Stomach (tissue), 9 donors: ENCODE results near the gene SNN. TPM values are rescaled to one million over a fixed set of nuclear protein-coding genes. Genes with fewer than 3 reads are reported as not detected.

ENCODE experiments used
- DNase-seq, 2 donors: peaks; one replicate each; pipeline versions ENCODE4 v3.0.0 to v3.0.0-alpha.2; 2013 to 2019
- H3K27ac ChIP-seq, 5 donors: fragments of 200-600 bp in 4 of 5; sonication (generic) in 4 of 5; one replicate each; pipeline ENCODE4 v1.5.1; 2013 to 2019; ENCODE audit warnings: mild to moderate bottlenecking in 1 of 5, moderate library complexity in 1 of 5
- H3K27me3 ChIP-seq, 3 donors: fragments of 200-600 bp; sonication (generic); one replicate each; pipeline ENCODE4 v1.5.1; 2017 to 2019; ENCODE audit warnings: mixed run types in 1 of 3
- H3K36me3 ChIP-seq, 4 donors: fragments of 200-600 bp; sonication (generic); 1 replicate in 3 of 4; 2 replicates in 1 of 4; pipeline ENCODE4 v1.5.1; 2016 to 2019
- H3K4me1 ChIP-seq, 4 donors: fragments of 200-600 bp; sonication (generic); one replicate each; pipeline ENCODE4 v1.5.1; 2016 to 2019
- H3K4me3 ChIP-seq, 4 donors: fragments of 200-600 bp; sonication (generic) in 3 of 4; one replicate each; pipeline ENCODE4 v1.5.1; 2016 to 2019; ENCODE audit warnings: mild to moderate bottlenecking in 1 of 4
- H3K9me3 ChIP-seq, 4 donors: fragments of 200-600 bp; sonication (generic); one replicate each; pipeline ENCODE4 v1.5.1; 2016 to 2019
- EP300 ChIP-seq: sonication (generic); formaldehyde crosslinking; IDR thresholded peaks from one replicate; pipeline ENCODE4 v1.6.1; 2017; ENCODE audit warnings: antibody characterized with exemption
- POLR2A ChIP-seq, 4 donors: fragments of 450-650 bp; IDR thresholded peaks; one replicate each; pipeline ENCODE4 v1.6.1; 2016; ENCODE audit warnings: antibody characterized with exemption in 4 of 4, control low read depth in 2 of 4, mild to moderate bottlenecking in 1 of 4, moderate library complexity in 1 of 4
- POLR2AphosphoS5 ChIP-seq, 3 donors: sonication (generic); formaldehyde crosslinking; IDR thresholded peaks; one replicate each; pipeline ENCODE4 v1.6.1; 2016; ENCODE audit warnings: antibody characterized with exemption in 3 of 3
- WGBS, 5 donors: extraction: QIAGEN DNeasy Blood & Tissue Kit in 3 of 5; methylation state at CpG; one replicate each; pipeline versions ENCODE4 v1.1.5 to v1.1.7; 2013 to 2018; 5-methylcytosine and 5-hydroxymethylcytosine counted together
- intact Hi-C: fragments of 100-400 bp; cut with DNase I; formaldehyde crosslinking; loops from one replicate; pipeline ENCODE4 v1.15.1; 2023; ENCODE audit warnings: low total_unique reads
- polyA plus RNA-seq, 3 donors: library from polyadenylated mRNA; stranded (reverse); fragments of 200-250 nt; gene quantifications; one replicate each; pipeline ENCODE4 v1.2.3, GENCODE V29; 2013
- total RNA-seq, 5 donors: library from RNA; depleted of rRNA; stranded (reverse); fragments of >200 nt; gene quantifications; one replicate each; pipeline versions ENCODE4 v1.1.0 to v1.2.3, GENCODE V29; 2014 to 2016
- TF ChIP-seq, protein P1 (sequence below), 7 experiments: fragments of 450-650 bp in 4 of 7; fragments of 200-600 bp in 3 of 7; sonication (generic) in 3 of 7; IDR thresholded peaks; one replicate each; pipeline ENCODE4 v1.5.1; 2016 to 2019; ENCODE audit warnings: antibody characterized with exemption in 7 of 7, control low read depth in 2 of 7, mild to moderate bottlenecking in 1 of 7
- donor health status: healthy with polysubstance abuse.
- donor health status: Bipolar disorder and iron deficiency.
- donor health status: healthy.

SNN gene
- total and polyA plus RNA-seq, 8 donors, result 2.9 to 25.0 (median 13.7) TPM

DNA sequence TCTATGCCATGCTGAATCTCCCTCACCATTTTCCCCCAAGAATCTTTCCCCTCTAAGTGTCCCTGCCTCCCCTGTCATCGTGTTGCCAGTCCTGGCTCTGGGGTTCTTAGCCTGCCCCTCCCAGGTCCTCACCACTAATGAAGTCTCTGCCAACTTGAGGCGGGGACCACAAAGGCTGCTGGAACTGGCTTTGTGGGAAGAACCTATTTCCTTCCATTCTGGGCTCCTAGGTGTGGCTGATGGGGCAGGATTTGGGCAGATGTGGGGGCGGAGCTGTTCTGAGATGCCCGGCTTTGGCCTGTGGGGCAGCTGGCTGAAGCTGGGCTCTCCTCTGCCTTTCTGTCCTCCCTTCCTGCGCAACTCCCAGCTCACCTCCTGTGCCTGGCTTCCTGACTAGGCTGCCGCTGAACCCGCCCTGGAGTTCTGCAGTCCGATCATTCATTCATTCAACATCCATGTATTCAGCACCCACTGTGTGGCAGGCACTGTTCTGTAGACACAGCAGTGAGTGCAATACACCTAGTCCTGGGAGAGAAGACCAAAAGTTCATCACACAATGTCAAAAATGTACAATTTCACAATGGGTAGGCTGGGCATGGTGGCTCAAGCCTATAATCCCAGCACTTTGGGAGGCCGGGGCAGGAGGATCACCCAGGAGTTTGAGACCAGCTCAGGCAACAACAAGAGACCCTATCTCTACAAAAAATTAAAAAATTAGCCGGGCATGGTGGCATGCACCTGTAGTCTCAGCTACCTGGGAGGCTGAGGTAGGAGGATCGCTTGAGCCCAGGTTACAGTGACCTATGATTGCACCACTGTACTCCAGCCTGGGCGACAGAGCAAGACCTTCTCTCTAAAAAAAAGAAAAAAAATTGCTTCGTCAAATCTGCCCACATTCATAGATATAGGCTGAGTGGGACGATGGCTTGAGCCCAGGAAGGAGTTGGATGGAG lies 1.9 kb upstream of the SNN start:
- Histone ChIP-seq H3K9me3 (no peaks in the 10 kb centered on the region), H3K4me1 (peaks cover 24 to 40% (median 32%) of the 10 kb centered on the region in 4 donors), H3K36me3 (no peaks in the 10 kb centered on the region), H3K27me3 (no peaks in the 10 kb centered on the region), H3K27ac (peak overlapping the region in 1 of 5 donors; percentile 81), H3K4me3 (no peak overlapping the region)
- intact Hi-C loops, result no loop called here
- WGBS, 5 donors, result 72 to 81% (median 73%) methylated on average over 14 of the region's 14 CpGs
- TF ChIP-seq POLR2AphosphoS5 (IDR thresholded peaks at IDR 0.05), result no peak
- TF ChIP-seq, protein P1, sequence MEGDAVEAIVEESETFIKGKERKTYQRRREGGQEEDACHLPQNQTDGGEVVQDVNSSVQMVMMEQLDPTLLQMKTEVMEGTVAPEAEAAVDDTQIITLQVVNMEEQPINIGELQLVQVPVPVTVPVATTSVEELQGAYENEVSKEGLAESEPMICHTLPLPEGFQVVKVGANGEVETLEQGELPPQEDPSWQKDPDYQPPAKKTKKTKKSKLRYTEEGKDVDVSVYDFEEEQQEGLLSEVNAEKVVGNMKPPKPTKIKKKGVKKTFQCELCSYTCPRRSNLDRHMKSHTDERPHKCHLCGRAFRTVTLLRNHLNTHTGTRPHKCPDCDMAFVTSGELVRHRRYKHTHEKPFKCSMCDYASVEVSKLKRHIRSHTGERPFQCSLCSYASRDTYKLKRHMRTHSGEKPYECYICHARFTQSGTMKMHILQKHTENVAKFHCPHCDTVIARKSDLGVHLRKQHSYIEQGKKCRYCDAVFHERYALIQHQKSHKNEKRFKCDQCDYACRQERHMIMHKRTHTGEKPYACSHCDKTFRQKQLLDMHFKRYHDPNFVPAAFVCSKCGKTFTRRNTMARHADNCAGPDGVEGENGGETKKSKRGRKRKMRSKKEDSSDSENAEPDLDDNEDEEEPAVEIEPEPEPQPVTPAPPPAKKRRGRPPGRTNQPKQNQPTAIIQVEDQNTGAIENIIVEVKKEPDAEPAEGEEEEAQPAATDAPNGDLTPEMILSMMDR (IDR thresholded peaks at IDR 0.05), result no peak
- TF ChIP-seq POLR2A (IDR thresholded peaks at IDR 0.05), result no peak
- TF ChIP-seq EP300, result no peak
- DNase-seq, result no peak

DNA sequence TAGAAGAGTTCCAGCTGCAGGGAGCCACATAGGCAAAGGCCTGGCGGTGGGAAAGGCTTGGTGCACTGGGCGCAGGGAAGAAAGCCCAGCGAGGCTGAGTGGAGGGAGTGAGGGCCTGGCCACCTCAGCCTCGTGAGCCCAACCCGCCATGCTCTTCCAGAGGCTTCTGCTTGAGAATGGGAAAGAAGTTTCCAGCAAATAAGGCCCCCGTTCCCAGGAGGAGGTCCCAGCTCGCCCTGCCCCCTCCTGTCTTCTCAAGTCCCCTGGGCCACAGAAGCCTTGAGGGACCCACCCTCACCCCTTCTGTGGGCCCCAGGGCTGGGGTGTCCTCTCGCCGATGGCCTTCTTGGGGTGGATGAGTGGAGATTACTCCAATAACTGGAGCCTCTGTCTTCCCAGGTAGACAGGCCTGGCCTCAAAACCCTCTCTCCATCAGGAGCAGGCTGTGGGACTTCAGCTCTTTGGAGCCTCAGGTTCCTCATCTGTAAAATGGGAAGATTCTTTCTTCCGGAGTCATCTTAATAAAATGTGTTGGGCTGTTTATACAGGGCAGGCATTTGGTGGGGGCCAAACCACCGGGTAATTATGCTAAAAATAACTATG lies 933 bp upstream of the SNN start:
- Histone ChIP-seq H3K4me3 (peak overlapping the region in 2 of 4 donors; percentile 53 to 54), H3K27ac (peak overlapping the region in 3 of 5 donors; percentile 46 to 81 (median 77)), H3K27me3 (no peaks in the 10 kb centered on the region), H3K9me3 (no peaks in the 10 kb centered on the region), H3K36me3 (no peaks in the 10 kb centered on the region), H3K4me1 (peaks cover 33 to 50% (median 41%) of the 10 kb centered on the region in 4 donors)
- DNase-seq, result no peak
- intact Hi-C loops, result no loop called here
- WGBS, 5 donors, result 84 to 89% (median 85%) methylated on average over 10 to 11 of the region's 11 CpGs
- TF ChIP-seq, protein P1 (IDR thresholded peaks at IDR 0.05), result no peak
- TF ChIP-seq POLR2A (IDR thresholded peaks at IDR 0.05) (no peak), POLR2AphosphoS5 (IDR thresholded peaks at IDR 0.05) (no peak)

DNA sequence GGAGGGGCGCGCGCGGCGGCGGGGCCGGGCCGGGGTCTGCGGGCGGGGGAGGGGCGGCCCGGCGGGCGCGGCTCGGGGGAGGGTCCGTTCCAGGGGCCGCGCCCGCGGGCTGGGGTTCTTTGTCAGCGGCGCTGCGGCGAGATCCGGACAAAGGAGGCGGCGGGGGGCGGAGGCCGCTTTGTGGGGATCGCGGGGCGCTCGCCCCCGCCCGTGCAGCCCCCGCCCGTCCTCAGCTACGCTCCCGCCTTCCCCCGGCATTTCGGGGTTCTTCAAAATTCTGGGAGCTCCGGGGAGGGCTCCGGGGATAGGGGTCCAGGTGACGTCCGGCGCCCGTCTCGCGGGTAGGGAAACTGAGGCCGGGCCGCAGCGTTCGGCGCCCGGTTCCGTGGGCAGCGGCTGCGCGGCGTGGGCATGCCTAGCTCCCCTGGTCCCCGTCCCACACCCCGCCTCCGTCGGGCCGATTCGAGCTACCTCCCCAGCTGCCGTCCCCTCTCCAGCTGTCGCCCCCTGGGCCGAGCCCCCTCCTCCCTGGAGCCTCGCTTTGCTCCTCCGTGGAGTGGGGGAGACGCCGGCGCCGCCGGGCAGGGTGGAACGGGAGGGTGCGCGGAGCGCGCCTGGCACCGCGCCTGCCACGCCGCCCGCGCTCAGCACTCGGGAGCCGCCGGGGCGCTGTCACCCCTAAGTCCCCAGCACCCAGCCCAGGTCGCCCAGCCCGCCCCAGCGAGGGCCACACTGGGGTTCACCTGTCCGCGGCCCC lies 546 bp downstream of the SNN start:
- TF ChIP-seq, protein P1 (IDR thresholded peaks at IDR 0.05), result no peak
- no peak for TF ChIP-seq POLR2AphosphoS5 (IDR thresholded peaks at IDR 0.05)
- no peak for TF ChIP-seq POLR2A (IDR thresholded peaks at IDR 0.05)
- TF ChIP-seq EP300, result no peak
- no peaks in the 10 kb centered on the region for H3K36me3 ChIP-seq
- H3K4me3 ChIP-seq, result peak overlapping the region; percentile 83 to 91 (median 91)
- H3K9me3 ChIP-seq, result no peaks in the 10 kb centered on the region
- WGBS, 5 donors, result 0 to 3% (median 1%) methylated on average over 5 to 97 of the region's 97 CpGs
- H3K27ac ChIP-seq, result peak overlapping the region; percentile 38 to 89 (median 81)
- peak in 1 of 2 donors; percentile 66 for DNase-seq
- H3K27me3 ChIP-seq, result no peaks in the 10 kb centered on the region
- peaks cover 48 to 64% (median 56%) of the 10 kb centered on the region in 4 donors for H3K4me1 ChIP-seq
- intact Hi-C loops, result no loop called here
